ENCODE measurements around the gene RAD51B.
A peak's percentile ranks its signal among the peaks of the same experiment; 100 is the strongest.

RAD51B gene

GRCh38 chr14:67926821-67927220 lies 107.2 kb downstream of the RAD51B start:
- no peak overlapping the region for H3K4me3 ChIP-seq (ENCODE audit: insufficient read length, low read depth)
- no peaks in the 10 kb centered on the region for H3K4me1 ChIP-seq (ENCODE audit: insufficient read depth, insufficient read length)
- no peak overlapping the region for H3K9ac ChIP-seq (ENCODE audit: insufficient read length, low read depth)
- H3K9me3 ChIP-seq (ENCODE audit: insufficient read depth, low read length): peaks cover 16% of the 10 kb centered on the region; the same call in 1 of the 2 replicates
- no peaks in the 10 kb centered on the region for H3K27me3 ChIP-seq (ENCODE audit: insufficient read depth, insufficient read length)
- TF ChIP-seq SUZ12 (IDR thresholded peaks at IDR 0.05; ENCODE audit: extremely low read depth, insufficient read depth, insufficient read length) (no peak), YY1 (IDR thresholded peaks at IDR 0.05; ENCODE audit: insufficient read depth, insufficient read length) (no peak), ZNF274 (IDR thresholded peaks at IDR 0.05; ENCODE audit: low read depth, low read length) (no peak)
- no peak for DNase-seq (ENCODE audit: low read depth, low spot score)
- H3K36me3 ChIP-seq (ENCODE audit: insufficient read depth, insufficient read length, low read length): no peaks in the 10 kb centered on the region

GRCh38 chr14:67927244-67927643 lies 107.7 kb downstream of the RAD51B start:
- Histone ChIP-seq H3K27me3 (ENCODE audit: insufficient read depth, insufficient read length) (no peaks in the 10 kb centered on the region), H3K4me1 (ENCODE audit: insufficient read depth, insufficient read length) (no peaks in the 10 kb centered on the region), H3K9me3 (ENCODE audit: insufficient read depth, low read length) (peaks cover 16% of the 10 kb centered on the region; the same call in 1 of the 2 replicates), H3K36me3 (ENCODE audit: insufficient read depth, insufficient read length, low read length) (no peaks in the 10 kb centered on the region), H3K4me3 (ENCODE audit: insufficient read length, low read depth) (no peak overlapping the region), H3K9ac (ENCODE audit: insufficient read length, low read depth) (no peak overlapping the region)
- no peak for DNase-seq (ENCODE audit: low read depth, low spot score)
- no peak for TF ChIP-seq YY1 (IDR thresholded peaks at IDR 0.05; ENCODE audit: insufficient read depth, insufficient read length)
- TF ChIP-seq SUZ12 (IDR thresholded peaks at IDR 0.05; ENCODE audit: extremely low read depth, insufficient read depth, insufficient read length): no peak
- no peak for TF ChIP-seq ZNF274 (IDR thresholded peaks at IDR 0.05; ENCODE audit: low read depth, low read length)

- no peak for DNase-seq (ENCODE audit: low read depth, low spot score)
- Histone ChIP-seq H3K4me1 (ENCODE audit: insufficient read depth, insufficient read length) (peaks cover 5% of the 10 kb centered on the region), H3K27me3 (ENCODE audit: insufficient read depth, insufficient read length) (no peaks in the 10 kb centered on the region), H3K4me3 (ENCODE audit: insufficient read length, low read depth) (no peak overlapping the region), H3K36me3 (ENCODE audit: insufficient read depth, insufficient read length, low read length) (no peaks in the 10 kb centered on the region), H3K9me3 (ENCODE audit: insufficient read depth, low read length) (peaks cover 16% of the 10 kb centered on the region; the same call in 1 of the 2 replicates), H3K9ac (ENCODE audit: insufficient read length, low read depth) (no peak overlapping the region)
- no peak for TF ChIP-seq SUZ12 (IDR thresholded peaks at IDR 0.05; ENCODE audit: extremely low read depth, insufficient read depth, insufficient read length)
- no peak for TF ChIP-seq YY1 (IDR thresholded peaks at IDR 0.05; ENCODE audit: insufficient read depth, insufficient read length)
- no peak for TF ChIP-seq ZNF274 (IDR thresholded peaks at IDR 0.05; ENCODE audit: low read depth, low read length)
These were observed 108.8 kb downstream of the RAD51B start for GRCh38 chr14:67928375-67928774.

- no peaks in the 10 kb centered on the region for H3K27me3 ChIP-seq (ENCODE audit: insufficient read depth, insufficient read length)
- no peak for TF ChIP-seq SUZ12 (IDR thresholded peaks at IDR 0.05; ENCODE audit: extremely low read depth, insufficient read depth, insufficient read length)
- no peak for TF ChIP-seq YY1 (IDR thresholded peaks at IDR 0.05; ENCODE audit: insufficient read depth, insufficient read length)
- TF ChIP-seq ZNF274 (IDR thresholded peaks at IDR 0.05; ENCODE audit: low read depth, low read length): no peak
- H3K4me3 ChIP-seq (ENCODE audit: insufficient read length, low read depth): no peak overlapping the region
- no peak for DNase-seq (ENCODE audit: low read depth, low spot score)
- peaks cover 5% of the 10 kb centered on the region for H3K4me1 ChIP-seq (ENCODE audit: insufficient read depth, insufficient read length)
- H3K9me3 ChIP-seq (ENCODE audit: insufficient read depth, low read length): peaks cover 11% of the 10 kb centered on the region; the same call in 1 of the 2 replicates
- no peaks in the 10 kb centered on the region for H3K36me3 ChIP-seq (ENCODE audit: insufficient read depth, insufficient read length, low read length)
- no peak overlapping the region for H3K9ac ChIP-seq (ENCODE audit: insufficient read length, low read depth)
These were observed 113.2 kb downstream of the RAD51B start for GRCh38 chr14:67932708-67933246.

GRCh38 chr14:67933266-67933665 lies 113.7 kb downstream of the RAD51B start:
- Histone ChIP-seq H3K4me3 (ENCODE audit: insufficient read length, low read depth) (no peak overlapping the region), H3K36me3 (ENCODE audit: insufficient read depth, insufficient read length, low read length) (no peaks in the 10 kb centered on the region), H3K27me3 (ENCODE audit: insufficient read depth, insufficient read length) (no peaks in the 10 kb centered on the region), H3K9ac (ENCODE audit: insufficient read length, low read depth) (no peak overlapping the region), H3K4me1 (ENCODE audit: insufficient read depth, insufficient read length) (peaks cover 5% of the 10 kb centered on the region), H3K9me3 (ENCODE audit: insufficient read depth, low read length) (peaks cover 11% of the 10 kb centered on the region; the same call in 1 of the 2 replicates)
- TF ChIP-seq SUZ12 (IDR thresholded peaks at IDR 0.05; ENCODE audit: extremely low read depth, insufficient read depth, insufficient read length) (no peak), ZNF274 (IDR thresholded peaks at IDR 0.05; ENCODE audit: low read depth, low read length) (no peak), YY1 (IDR thresholded peaks at IDR 0.05; ENCODE audit: insufficient read depth, insufficient read length) (no peak)
- no peak for DNase-seq (ENCODE audit: low read depth, low spot score)

GRCh38 chr14:67934087-67934486 lies 114.5 kb downstream of the RAD51B start:
- Histone ChIP-seq H3K36me3 (ENCODE audit: insufficient read depth, insufficient read length, low read length) (no peaks in the 10 kb centered on the region), H3K9me3 (ENCODE audit: insufficient read depth, low read length) (peaks cover 11% of the 10 kb centered on the region; the same call in 1 of the 2 replicates), H3K4me1 (ENCODE audit: insufficient read depth, insufficient read length) (peaks cover 5% of the 10 kb centered on the region), H3K9ac (ENCODE audit: insufficient read length, low read depth) (no peak overlapping the region), H3K27me3 (ENCODE audit: insufficient read depth, insufficient read length) (no peaks in the 10 kb centered on the region), H3K4me3 (ENCODE audit: insufficient read length, low read depth) (no peak overlapping the region)
- peak; percentile 78 for DNase-seq (ENCODE audit: low read depth, low spot score)
- TF ChIP-seq YY1 (IDR thresholded peaks at IDR 0.05; ENCODE audit: insufficient read depth, insufficient read length) (no peak), SUZ12 (IDR thresholded peaks at IDR 0.05; ENCODE audit: extremely low read depth, insufficient read depth, insufficient read length) (no peak), ZNF274 (IDR thresholded peaks at IDR 0.05; ENCODE audit: low read depth, low read length) (no peak)

GRCh38 chr14:67934862-67935261 lies 115.3 kb downstream of the RAD51B start:
- TF ChIP-seq ZNF274 (IDR thresholded peaks at IDR 0.05; ENCODE audit: low read depth, low read length) (no peak), SUZ12 (IDR thresholded peaks at IDR 0.05; ENCODE audit: extremely low read depth, insufficient read depth, insufficient read length) (no peak), YY1 (IDR thresholded peaks at IDR 0.05; ENCODE audit: insufficient read depth, insufficient read length) (no peak)
- H3K9ac ChIP-seq (ENCODE audit: insufficient read length, low read depth): no peak overlapping the region

More at GRCh38 chr14:67934862-67935261, 115.3 kb downstream of the RAD51B start:
- Histone ChIP-seq H3K27me3 (ENCODE audit: insufficient read depth, insufficient read length) (no peaks in the 10 kb centered on the region), H3K36me3 (ENCODE audit: insufficient read depth, insufficient read length, low read length) (no peaks in the 10 kb centered on the region), H3K4me3 (ENCODE audit: insufficient read length, low read depth) (no peak overlapping the region), H3K4me1 (ENCODE audit: insufficient read depth, insufficient read length) (peaks cover 5% of the 10 kb centered on the region), H3K9me3 (ENCODE audit: insufficient read depth, low read length) (peaks cover 8% of the 10 kb centered on the region; the same call in 1 of the 2 replicates)
- no peak for DNase-seq (ENCODE audit: low read depth, low spot score)
